ENCODE data around the gene IP6K3.
A peak's percentile ranks its signal among the peaks of the same experiment; 100 is the strongest.

Gene IP6K3

GRCh38 chr6:33696548-33697518, 49.9 kb downstream of the IP6K3 start:
- in situ Hi-C loops (cut with MboI; ENCODE audit: low pct_unique_long_range_greater_than_20kb, low sequenced_read_pairs) = no loop called here
- peak; percentile 55 for DNase-seq

- DNase-seq = no peak
- in situ Hi-C loops (cut with MboI; ENCODE audit: low pct_unique_long_range_greater_than_20kb, low sequenced_read_pairs) = no loop called here
Observed at GRCh38 chr6:33696076-33696475, 50.6 kb downstream of the IP6K3 start.

GRCh38 chr6:33695451-33695887, 51.2 kb downstream of the IP6K3 start:
- DNase-seq = no peak
- in situ Hi-C loops (cut with MboI; ENCODE audit: low pct_unique_long_range_greater_than_20kb, low sequenced_read_pairs) = no loop called here

- in situ Hi-C loops (cut with MboI; ENCODE audit: low pct_unique_long_range_greater_than_20kb, low sequenced_read_pairs) = no loop called here
- no peak for DNase-seq
Observed at GRCh38 chr6:33694977-33695376, 51.7 kb downstream of the IP6K3 start.

GRCh38 chr6:33694401-33694931, 52.2 kb downstream of the IP6K3 start:
- in situ Hi-C loops (cut with MboI; ENCODE audit: low pct_unique_long_range_greater_than_20kb, low sequenced_read_pairs) = no loop called here
- no peak for DNase-seq

- in situ Hi-C loops (cut with MboI; ENCODE audit: low pct_unique_long_range_greater_than_20kb, low sequenced_read_pairs) = no loop called here
- no peak for DNase-seq
Observed at GRCh38 chr6:33693186-33694105, 53.3 kb downstream of the IP6K3 start.

GRCh38 chr6:33692760-33693158, 53.9 kb downstream of the IP6K3 start:
- DNase-seq = peak; percentile 27
- in situ Hi-C loops (cut with MboI; ENCODE audit: low pct_unique_long_range_greater_than_20kb, low sequenced_read_pairs) = no loop called here

GRCh38 chr6:33692078-33692759, 54.5 kb downstream of the IP6K3 start:
- in situ Hi-C loops (cut with MboI; ENCODE audit: low pct_unique_long_range_greater_than_20kb, low sequenced_read_pairs) = no loop called here

GRCh38 chr6:33691456-33692077, 55.1 kb downstream of the IP6K3 start:
- in situ Hi-C loops (cut with MboI; ENCODE audit: low pct_unique_long_range_greater_than_20kb, low sequenced_read_pairs) = no loop called here
- no peak for DNase-seq

More at GRCh38 chr6:33692078-33692759, 54.5 kb downstream of the IP6K3 start:
- DNase-seq = no peak

GRCh38 chr6:33690766-33691165, 55.9 kb downstream of the IP6K3 start:
- in situ Hi-C loops (cut with MboI; ENCODE audit: low pct_unique_long_range_greater_than_20kb, low sequenced_read_pairs) = no loop called here
- no peak for DNase-seq

GRCh38 chr6:33689879-33690278, 56.8 kb downstream of the IP6K3 start:
- in situ Hi-C loops (cut with MboI; ENCODE audit: low pct_unique_long_range_greater_than_20kb, low sequenced_read_pairs) = no loop called here
- DNase-seq = no peak

- DNase-seq = no peak
- in situ Hi-C loops (cut with MboI; ENCODE audit: low pct_unique_long_range_greater_than_20kb, low sequenced_read_pairs) = no loop called here
Observed at GRCh38 chr6:33689148-33689494, 57.6 kb downstream of the IP6K3 start.

- in situ Hi-C loops (cut with MboI; ENCODE audit: low pct_unique_long_range_greater_than_20kb, low sequenced_read_pairs) = no loop called here
- DNase-seq = no peak
Observed at GRCh38 chr6:33688451-33689147, 58.1 kb downstream of the IP6K3 start.

- no peak for DNase-seq
- in situ Hi-C loops (cut with MboI; ENCODE audit: low pct_unique_long_range_greater_than_20kb, low sequenced_read_pairs) = no loop called here
Observed at GRCh38 chr6:33688006-33688405, 58.7 kb downstream of the IP6K3 start.

- DNase-seq = no peak
- in situ Hi-C loops (cut with MboI; ENCODE audit: low pct_unique_long_range_greater_than_20kb, low sequenced_read_pairs) = no loop called here
Observed at GRCh38 chr6:33686981-33687975, 59.4 kb downstream of the IP6K3 start.

GRCh38 chr6:33686225-33686924, 60.3 kb downstream of the IP6K3 start:
- no peak for DNase-seq
- in situ Hi-C loops (cut with MboI; ENCODE audit: low pct_unique_long_range_greater_than_20kb, low sequenced_read_pairs) = no loop called here

Data from KBM-7 (cell line).